Glomerular visceral epithelial cell (primary cell): ENCODE data around the gene GGACT.
"Not testable (repeated sequence)": the region's sequence is repeated elsewhere in the genome, so short reads cannot be mapped to it uniquely, and the experiment has no call there.

Experiments
- DNase-seq: peaks from one replicate; pipeline ENCODE4 v3.0.0-alpha.2; 2016; ENCODE audit errors: extremely low spot score

The GGACT gene

GRCh38 chr13:100600915-100601314, 12.3 kb upstream of the GGACT start:
- no peak for DNase-seq

- no peak for DNase-seq
Observed at GRCh38 chr13:100600461-100600860, 11.9 kb upstream of the GGACT start.

- no peak for DNase-seq
Observed at GRCh38 chr13:100597253-100597652, 8.7 kb upstream of the GGACT start.

GRCh38 chr13:100596516-100596915, 7.9 kb upstream of the GGACT start:
- DNase-seq, result no peak

GRCh38 chr13:100594731-100595130, 6.1 kb upstream of the GGACT start:
- DNase-seq, result no peak

- DNase-seq, result no peak
Observed at GRCh38 chr13:100594255-100594654, 5.7 kb upstream of the GGACT start.

GRCh38 chr13:100589178-100589725, 663 bp upstream of the GGACT start:
- no peak for DNase-seq

GRCh38 chr13:100584896-100585295, 3.7 kb downstream of the GGACT start:
- DNase-seq, result no peak

GRCh38 chr13:100581504-100581903, 7.1 kb downstream of the GGACT start:
- DNase-seq, result no peak

GRCh38 chr13:100581030-100581429, 7.6 kb downstream of the GGACT start:
- no peak for DNase-seq

- no peak for DNase-seq
Observed at GRCh38 chr13:100580045-100580444, 8.5 kb downstream of the GGACT start.

GRCh38 chr13:100577239-100577638, 11.3 kb downstream of the GGACT start:
- not testable (repeated sequence) for DNase-seq

GRCh38 chr13:100573121-100573520, 15.5 kb downstream of the GGACT start:
- peak; percentile 74 for DNase-seq

GRCh38 chr13:100566543-100566942, 22.0 kb downstream of the GGACT start:
- peak; percentile 31 for DNase-seq

- DNase-seq, result no peak
Observed at GRCh38 chr13:100565286-100565685, 23.3 kb downstream of the GGACT start.

- no peak for DNase-seq
Observed at GRCh38 chr13:100564444-100565223, 24.0 kb downstream of the GGACT start.

GRCh38 chr13:100563779-100564178, 24.8 kb downstream of the GGACT start:
- no peak for DNase-seq

GRCh38 chr13:100561599-100562204, 26.9 kb downstream of the GGACT start:
- no peak for DNase-seq

GRCh38 chr13:100561158-100561499, 27.5 kb downstream of the GGACT start:
- DNase-seq, result no peak

GRCh38 chr13:100560498-100561157, 28.0 kb downstream of the GGACT start:
- no peak for DNase-seq

- no peak for DNase-seq
Observed at GRCh38 chr13:100559886-100560285, 28.7 kb downstream of the GGACT start.

- DNase-seq, result no peak
Observed at GRCh38 chr13:100552755-100553154, 35.8 kb downstream of the GGACT start.

- DNase-seq, result no peak
Observed at GRCh38 chr13:100549316-100549715, 39.3 kb downstream of the GGACT start.
